H1 (cell line): ENCODE measurements around the gene COL4A1. TPM values are rescaled to one million over a fixed set of nuclear protein-coding genes. Genes with fewer than 3 reads are reported as not detected.

Experiments
- ASH2L ChIP-seq: fragments of 200-600, 300-600 bp; sonication (generic); IDR thresholded peaks from one replicate; pipeline ENCODE4 v1.7.1; 2017; ENCODE audit warnings: low read length
- HDAC2 ChIP-seq, 2 experiments: fragments of 300-600 bp in 1 of 2; sonication (generic) in 1 of 2; IDR thresholded peaks; 2 replicates each; pipeline ENCODE4 v1.6.1; 2011 to 2012; ENCODE audit warnings: low read depth in 2 of 2, low read length in 2 of 2, mild to moderate bottlenecking in 2 of 2, moderate library complexity in 2 of 2, borderline replicate concordance in 1 of 2, inconsistent platforms in 1 of 2
- SAP30 ChIP-seq: fragments of 300-600 bp; sonication (generic); IDR thresholded peaks from 2 replicates; pipeline ENCODE4 v1.7.1; 2012; ENCODE audit warnings: low read length, moderate library complexity, mild to moderate bottlenecking, inconsistent platforms; ENCODE audit not compliant: insufficient read depth, insufficient replicate concordance
- SIN3A ChIP-seq, 2 experiments: IDR thresholded peaks in 1 of 2; conservative IDR thresholded peaks in 1 of 2; 2 replicates each; pipeline ENCODE4 v1.6.1; 2011 to 2012; ENCODE audit warnings: low read length in 2 of 2, improper control_type of control experiment in 1 of 2, low read depth in 1 of 2, mild to moderate bottlenecking in 1 of 2
- SIRT6 ChIP-seq: IDR thresholded peaks from one replicate; pipeline ENCODE4 v1.7.1; 2012; ENCODE audit warnings: low read length, inconsistent platforms
- SIX5 ChIP-seq: IDR thresholded peaks from 2 replicates; pipeline ENCODE4 v1.6.1; 2011; ENCODE audit warnings: mild to moderate bottlenecking, low read depth, low read length
- polyA plus RNA-seq, 7 experiments: library from polyadenylated mRNA; depleted of rRNA in 3 of 7; stranded (reverse) in 5 of 7; unstranded in 2 of 7; fragments of >200 nt in 5 of 7; fragments of 200-250 nt in 2 of 7; gene quantifications; 1 replicate in 5 of 7; 2 replicates in 1 of 7; 4 replicates in 1 of 7; pipeline versions ENCODE4 v1.2.1 to v1.2.3, GENCODE V29; 2011 to 2013; ENCODE audit warnings: missing spikeins in 2 of 7, mixed read lengths in 2 of 7
- total RNA-seq: library from RNA; stranded (reverse); fragmentation: NEBNext Ultra II Directional; extraction: Animal tissue kit (Norgen Biotek cat#: 25700); gene quantifications from 2 replicates; pipeline ENCODE4 v1.2.1, GENCODE V29; 2021
- TF ChIP-seq, protein P1 (sequence below): fragments of 300-600 bp; sonication (generic); IDR thresholded peaks from 2 replicates; pipeline ENCODE4 v1.7.1; 2012; ENCODE audit warnings: low read length, moderate library complexity, mild to moderate bottlenecking, inconsistent platforms; ENCODE audit not compliant: insufficient replicate concordance

Gene COL4A1
- total and polyA plus RNA-seq, 2 of the 8 experiments (the other 6 are each of a cell fraction or from before 2014, with no cell fraction given) = 30.7 to 82.0 TPM

DNA sequence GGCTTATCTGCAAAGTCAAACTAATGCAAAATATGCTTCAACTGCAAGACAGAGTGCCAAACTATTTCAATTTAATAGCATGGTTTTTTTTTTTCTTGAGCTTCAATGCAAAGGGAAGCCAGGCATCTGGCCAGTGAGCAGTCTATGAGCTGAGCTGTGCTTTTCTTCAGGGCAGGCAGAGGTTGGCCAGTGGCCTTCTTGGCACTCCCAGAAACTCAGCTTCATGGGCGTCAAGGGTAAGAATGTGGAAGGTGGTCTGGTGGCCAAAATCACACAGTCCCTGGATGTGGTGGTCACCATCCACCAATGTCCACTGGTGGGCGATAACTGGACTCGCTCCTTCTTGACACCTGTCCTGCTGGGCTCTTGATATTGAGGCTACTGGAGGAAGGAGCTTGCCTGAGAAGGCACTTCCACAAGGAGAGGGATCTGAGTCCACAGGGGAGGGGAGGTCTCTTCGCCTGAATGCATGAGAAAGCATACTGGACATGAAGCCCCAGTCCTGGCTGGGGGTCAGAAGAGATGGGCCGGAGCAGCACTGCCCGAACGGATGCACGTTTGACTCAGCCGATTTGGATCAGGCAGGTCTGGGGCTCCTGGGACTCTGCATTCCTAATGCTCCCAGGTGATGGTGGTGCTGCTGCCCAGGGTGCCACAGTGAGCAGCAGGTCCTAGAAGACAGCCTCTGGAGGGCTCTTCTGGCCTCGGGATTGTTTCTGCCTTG, 17.2 kb upstream of the COL4A1 start (continued):
- TF ChIP-seq ASH2L (no peak), SAP30 (no peak), SIN3A (conservative IDR thresholded peaks at IDR 0.05 in 1 of 2, IDR thresholded peaks at IDR 0.05 in 1 of 2; ENCODE audit: low read depth in 1 of 2, low read length in 2 of 2) (no peak), SIX5 (no peak), HDAC2 (IDR thresholded peaks at IDR 0.05; ENCODE audit: borderline replicate concordance in 1 of 2, low read depth in 2 of 2, low read length in 2 of 2) (no peak), SIRT6 (no peak)
- TF ChIP-seq, protein P1, sequence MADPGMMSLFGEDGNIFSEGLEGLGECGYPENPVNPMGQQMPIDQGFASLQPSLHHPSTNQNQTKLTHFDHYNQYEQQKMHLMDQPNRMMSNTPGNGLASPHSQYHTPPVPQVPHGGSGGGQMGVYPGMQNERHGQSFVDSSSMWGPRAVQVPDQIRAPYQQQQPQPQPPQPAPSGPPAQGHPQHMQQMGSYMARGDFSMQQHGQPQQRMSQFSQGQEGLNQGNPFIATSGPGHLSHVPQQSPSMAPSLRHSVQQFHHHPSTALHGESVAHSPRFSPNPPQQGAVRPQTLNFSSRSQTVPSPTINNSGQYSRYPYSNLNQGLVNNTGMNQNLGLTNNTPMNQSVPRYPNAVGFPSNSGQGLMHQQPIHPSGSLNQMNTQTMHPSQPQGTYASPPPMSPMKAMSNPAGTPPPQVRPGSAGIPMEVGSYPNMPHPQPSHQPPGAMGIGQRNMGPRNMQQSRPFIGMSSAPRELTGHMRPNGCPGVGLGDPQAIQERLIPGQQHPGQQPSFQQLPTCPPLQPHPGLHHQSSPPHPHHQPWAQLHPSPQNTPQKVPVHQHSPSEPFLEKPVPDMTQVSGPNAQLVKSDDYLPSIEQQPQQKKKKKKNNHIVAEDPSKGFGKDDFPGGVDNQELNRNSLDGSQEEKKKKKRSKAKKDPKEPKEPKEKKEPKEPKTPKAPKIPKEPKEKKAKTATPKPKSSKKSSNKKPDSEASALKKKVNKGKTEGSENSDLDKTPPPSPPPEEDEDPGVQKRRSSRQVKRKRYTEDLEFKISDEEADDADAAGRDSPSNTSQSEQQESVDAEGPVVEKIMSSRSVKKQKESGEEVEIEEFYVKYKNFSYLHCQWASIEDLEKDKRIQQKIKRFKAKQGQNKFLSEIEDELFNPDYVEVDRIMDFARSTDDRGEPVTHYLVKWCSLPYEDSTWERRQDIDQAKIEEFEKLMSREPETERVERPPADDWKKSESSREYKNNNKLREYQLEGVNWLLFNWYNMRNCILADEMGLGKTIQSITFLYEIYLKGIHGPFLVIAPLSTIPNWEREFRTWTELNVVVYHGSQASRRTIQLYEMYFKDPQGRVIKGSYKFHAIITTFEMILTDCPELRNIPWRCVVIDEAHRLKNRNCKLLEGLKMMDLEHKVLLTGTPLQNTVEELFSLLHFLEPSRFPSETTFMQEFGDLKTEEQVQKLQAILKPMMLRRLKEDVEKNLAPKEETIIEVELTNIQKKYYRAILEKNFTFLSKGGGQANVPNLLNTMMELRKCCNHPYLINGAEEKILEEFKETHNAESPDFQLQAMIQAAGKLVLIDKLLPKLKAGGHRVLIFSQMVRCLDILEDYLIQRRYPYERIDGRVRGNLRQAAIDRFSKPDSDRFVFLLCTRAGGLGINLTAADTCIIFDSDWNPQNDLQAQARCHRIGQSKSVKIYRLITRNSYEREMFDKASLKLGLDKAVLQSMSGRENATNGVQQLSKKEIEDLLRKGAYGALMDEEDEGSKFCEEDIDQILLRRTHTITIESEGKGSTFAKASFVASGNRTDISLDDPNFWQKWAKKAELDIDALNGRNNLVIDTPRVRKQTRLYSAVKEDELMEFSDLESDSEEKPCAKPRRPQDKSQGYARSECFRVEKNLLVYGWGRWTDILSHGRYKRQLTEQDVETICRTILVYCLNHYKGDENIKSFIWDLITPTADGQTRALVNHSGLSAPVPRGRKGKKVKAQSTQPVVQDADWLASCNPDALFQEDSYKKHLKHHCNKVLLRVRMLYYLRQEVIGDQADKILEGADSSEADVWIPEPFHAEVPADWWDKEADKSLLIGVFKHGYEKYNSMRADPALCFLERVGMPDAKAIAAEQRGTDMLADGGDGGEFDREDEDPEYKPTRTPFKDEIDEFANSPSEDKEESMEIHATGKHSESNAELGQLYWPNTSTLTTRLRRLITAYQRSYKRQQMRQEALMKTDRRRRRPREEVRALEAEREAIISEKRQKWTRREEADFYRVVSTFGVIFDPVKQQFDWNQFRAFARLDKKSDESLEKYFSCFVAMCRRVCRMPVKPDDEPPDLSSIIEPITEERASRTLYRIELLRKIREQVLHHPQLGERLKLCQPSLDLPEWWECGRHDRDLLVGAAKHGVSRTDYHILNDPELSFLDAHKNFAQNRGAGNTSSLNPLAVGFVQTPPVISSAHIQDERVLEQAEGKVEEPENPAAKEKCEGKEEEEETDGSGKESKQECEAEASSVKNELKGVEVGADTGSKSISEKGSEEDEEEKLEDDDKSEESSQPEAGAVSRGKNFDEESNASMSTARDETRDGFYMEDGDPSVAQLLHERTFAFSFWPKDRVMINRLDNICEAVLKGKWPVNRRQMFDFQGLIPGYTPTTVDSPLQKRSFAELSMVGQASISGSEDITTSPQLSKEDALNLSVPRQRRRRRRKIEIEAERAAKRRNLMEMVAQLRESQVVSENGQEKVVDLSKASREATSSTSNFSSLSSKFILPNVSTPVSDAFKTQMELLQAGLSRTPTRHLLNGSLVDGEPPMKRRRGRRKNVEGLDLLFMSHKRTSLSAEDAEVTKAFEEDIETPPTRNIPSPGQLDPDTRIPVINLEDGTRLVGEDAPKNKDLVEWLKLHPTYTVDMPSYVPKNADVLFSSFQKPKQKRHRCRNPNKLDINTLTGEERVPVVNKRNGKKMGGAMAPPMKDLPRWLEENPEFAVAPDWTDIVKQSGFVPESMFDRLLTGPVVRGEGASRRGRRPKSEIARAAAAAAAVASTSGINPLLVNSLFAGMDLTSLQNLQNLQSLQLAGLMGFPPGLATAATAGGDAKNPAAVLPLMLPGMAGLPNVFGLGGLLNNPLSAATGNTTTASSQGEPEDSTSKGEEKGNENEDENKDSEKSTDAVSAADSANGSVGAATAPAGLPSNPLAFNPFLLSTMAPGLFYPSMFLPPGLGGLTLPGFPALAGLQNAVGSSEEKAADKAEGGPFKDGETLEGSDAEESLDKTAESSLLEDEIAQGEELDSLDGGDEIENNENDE = no peak
